ENCODE measurements around the gene CR1L. TPM values are rescaled to one million over a fixed set of nuclear protein-coding genes. Genes with fewer than 3 reads are reported as not detected.
"Not testable (repeated sequence)": the region's sequence is repeated elsewhere in the genome, so short reads cannot be mapped to it uniquely, and the experiment has no call there.

CR1L gene
- total RNA-seq, 2 experiments from 2014 or later, result not detected

DNA sequence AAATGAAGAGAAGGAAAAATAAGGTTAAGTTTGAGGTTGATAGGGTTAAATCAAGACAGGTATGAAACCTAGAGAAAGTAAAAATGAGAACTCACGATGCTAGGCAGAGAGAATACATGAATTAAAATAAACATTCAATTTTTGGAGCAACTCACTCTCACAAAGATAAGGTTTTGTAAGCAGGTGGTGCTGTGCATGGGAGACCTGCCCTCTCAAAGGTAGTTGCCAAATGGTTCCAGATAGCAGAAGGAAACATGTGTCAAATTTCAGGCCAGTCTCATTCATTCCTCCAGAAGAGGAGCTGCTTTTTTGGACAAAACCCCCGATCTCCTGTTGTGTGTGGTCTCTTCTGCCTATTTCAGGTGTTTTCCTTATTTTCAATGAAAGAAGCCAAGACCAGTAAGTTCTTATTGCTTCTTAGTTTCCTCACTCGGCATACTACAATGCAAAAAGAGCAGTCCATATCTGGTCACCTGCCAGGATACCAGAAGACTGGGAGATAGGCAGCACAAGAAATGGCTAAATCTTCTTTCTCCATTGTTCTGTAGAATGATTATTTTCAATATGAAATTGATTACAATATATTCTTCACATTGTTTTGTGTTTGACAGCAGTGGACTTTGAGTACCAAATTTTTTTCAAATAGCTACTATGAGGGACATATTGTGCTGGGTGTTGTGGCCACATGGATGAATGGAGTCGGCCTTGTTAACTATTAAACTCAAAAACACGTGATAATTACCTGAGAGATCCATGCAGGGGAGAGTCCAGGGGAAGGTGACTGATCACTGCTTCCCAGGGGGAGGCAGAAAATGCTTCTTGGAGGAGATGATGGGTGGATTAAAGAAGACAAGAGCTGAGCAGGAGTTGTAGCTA is 3.6 kb downstream of the CR1L start:
- intact Hi-C loops (cut with micrococcal nuclease), result no loop called here
- no peak overlapping the region for H3K4me3 Mint-ChIP-seq
- CTCF ChIA-PET, result interaction anchor here (1.1 to 1.7 kb wide), 3 partner anchors 28 to 50 kb away, joined by 3 to 4 read pairs (median 4); no protein-coding TSS in a partner anchor
- H3K9me3 Mint-ChIP-seq, result no peaks in the 10 kb centered on the region
- peaks cover 10% of the 10 kb centered on the region for H3K4me1 Mint-ChIP-seq (ENCODE audit: low read depth)
- peaks cover 7% of the 10 kb centered on the region for H3K27me3 Mint-ChIP-seq (ENCODE audit: low read depth)
- no peak for DNase-seq
- no peak overlapping the region for H3K27ac Mint-ChIP-seq
- H3K36me3 Mint-ChIP-seq (ENCODE audit: low read depth), result no peaks in the 10 kb centered on the region

DNA sequence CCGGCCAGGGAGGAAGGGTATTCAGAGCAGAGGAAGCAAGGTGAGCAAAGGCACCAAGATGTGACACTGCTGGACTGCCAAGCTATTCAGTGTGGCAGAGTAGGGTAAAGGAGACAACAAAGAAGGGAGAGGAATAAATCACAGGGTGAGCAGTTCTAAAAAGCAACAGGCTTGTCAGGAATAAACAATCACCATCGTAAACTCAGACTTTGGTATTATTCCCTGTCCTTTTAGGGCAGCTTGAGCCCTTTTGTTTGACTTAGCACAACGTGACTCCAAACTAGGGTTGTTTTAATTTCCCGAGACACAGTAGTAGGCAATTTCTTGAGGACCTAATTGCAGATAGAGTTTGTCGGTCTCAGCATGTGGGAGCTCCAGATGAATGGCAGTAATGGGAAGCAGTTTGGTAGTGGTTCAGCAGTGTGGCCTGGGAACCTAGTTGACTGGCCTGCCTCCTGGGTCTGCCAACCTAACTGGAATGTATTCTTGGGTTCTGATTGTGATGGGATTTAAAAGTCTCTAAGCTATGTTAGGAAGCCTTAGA is 4.3 kb downstream of the CR1L start:
- DNase-seq, result no peak
- no peak overlapping the region for H3K4me3 Mint-ChIP-seq
- no peaks in the 10 kb centered on the region for H3K9me3 Mint-ChIP-seq
- H3K36me3 Mint-ChIP-seq (ENCODE audit: low read depth), result no peaks in the 10 kb centered on the region
- intact Hi-C loops (cut with micrococcal nuclease), result no loop called here
- peaks cover 4% of the 10 kb centered on the region for H3K27me3 Mint-ChIP-seq (ENCODE audit: low read depth)
- peaks cover 8% of the 10 kb centered on the region for H3K4me1 Mint-ChIP-seq (ENCODE audit: low read depth)
- CTCF ChIA-PET, result interaction anchor here (1.1 to 1.7 kb wide), 3 partner anchors 29 to 430 kb away, joined by 3 to 4 read pairs (median 4); no protein-coding TSS in a partner anchor
- H3K27ac Mint-ChIP-seq, result no peak overlapping the region

DNA sequence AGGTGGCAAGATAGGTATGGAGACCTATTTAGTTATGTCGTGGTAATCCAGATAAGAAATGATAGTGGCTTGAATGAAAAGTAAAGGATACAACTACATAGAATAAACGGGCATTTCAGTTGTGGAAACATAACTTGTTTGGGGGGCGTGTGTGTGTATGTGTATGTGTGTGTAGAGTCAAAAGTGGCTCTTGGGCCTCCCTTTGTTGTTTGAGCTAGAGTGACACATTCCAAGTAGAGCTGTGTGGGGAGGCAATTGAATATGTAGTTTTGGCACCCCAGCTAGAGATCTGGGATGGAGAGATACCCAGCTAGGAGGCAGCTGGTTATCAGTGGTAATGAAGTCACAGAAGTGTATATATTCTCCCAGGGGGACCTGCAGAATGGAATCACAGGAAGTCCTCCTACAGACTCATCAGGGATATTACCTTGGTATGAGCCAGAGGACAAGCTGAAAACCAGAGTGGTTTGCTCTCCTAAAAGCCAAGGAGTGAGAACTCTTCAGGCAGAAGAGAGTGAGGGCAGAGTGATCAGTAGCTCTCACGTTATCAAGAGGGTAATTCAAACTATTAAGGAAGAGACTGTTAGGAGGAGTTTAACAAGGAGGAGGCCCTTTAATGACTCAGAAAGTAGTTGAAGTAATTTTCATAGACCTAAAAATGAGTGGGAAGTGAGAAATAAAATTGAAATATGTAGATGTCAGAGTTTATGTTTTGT is 5.1 kb downstream of the CR1L start:
- H3K4me3 Mint-ChIP-seq, result no peak overlapping the region
- no peaks in the 10 kb centered on the region for H3K36me3 Mint-ChIP-seq (ENCODE audit: low read depth)
- peaks cover 4% of the 10 kb centered on the region for H3K4me1 Mint-ChIP-seq (ENCODE audit: low read depth)
- no peak for DNase-seq
- no peak overlapping the region for H3K27ac Mint-ChIP-seq
- no peaks in the 10 kb centered on the region for H3K27me3 Mint-ChIP-seq (ENCODE audit: low read depth)
- no peaks in the 10 kb centered on the region for H3K9me3 Mint-ChIP-seq
- CTCF ChIA-PET, result interaction anchor here (1.1 to 1.7 kb wide), 2 partner anchors 30 to 431 kb away, joined by 3 to 4 read pairs; no protein-coding TSS in a partner anchor
- intact Hi-C loops (cut with micrococcal nuclease), result no loop called here

DNA sequence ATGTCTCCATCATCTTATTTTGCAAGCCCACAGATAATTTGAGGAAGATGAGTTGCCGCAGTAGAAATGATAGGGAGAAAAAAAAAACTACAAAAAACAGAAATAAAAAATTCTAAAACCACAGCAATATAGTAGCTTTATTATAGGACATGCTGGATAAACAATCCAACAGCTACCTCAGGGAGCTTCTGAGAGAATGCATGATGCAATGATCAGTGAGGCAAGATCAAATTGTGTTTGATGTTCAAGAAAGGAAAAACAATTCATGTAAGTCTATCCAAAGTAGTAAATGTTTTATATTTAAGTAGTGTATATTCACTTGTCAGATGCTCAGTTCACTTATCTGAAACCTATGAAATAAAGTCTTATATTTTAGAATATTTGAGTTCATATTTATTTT is 6.7 kb downstream of the CR1L start:
- H3K4me3 Mint-ChIP-seq, result no peak overlapping the region

DNA sequence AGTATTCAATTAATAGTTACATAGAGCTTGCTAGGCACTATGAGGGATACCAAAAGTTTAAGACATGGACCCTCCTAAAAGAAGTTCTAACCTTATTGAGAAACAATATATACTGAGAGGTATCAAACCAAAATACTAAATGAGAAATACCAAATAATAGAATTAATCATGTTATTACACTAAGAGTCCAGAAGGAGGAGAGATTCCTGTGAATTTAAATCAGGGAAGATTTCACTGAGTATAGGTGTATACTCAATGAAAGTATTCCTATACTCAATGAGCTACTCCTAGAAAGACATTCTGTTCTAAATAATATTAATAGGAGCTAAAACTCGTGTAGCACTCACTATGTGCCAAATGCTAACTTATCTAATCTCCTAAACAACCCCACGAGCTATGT is 9.4 kb downstream of the CR1L start:
- Mint-ChIP-seq H3K4me1 (ENCODE audit: low read depth) (peaks cover 4% of the 10 kb centered on the region), H3K36me3 (ENCODE audit: low read depth) (no peaks in the 10 kb centered on the region), H3K27ac (no peak overlapping the region), H3K27me3 (ENCODE audit: low read depth) (no peaks in the 10 kb centered on the region), H3K4me3 (no peak overlapping the region), H3K9me3 (no peaks in the 10 kb centered on the region)
- CTCF ChIA-PET, result interaction anchor here (0.6 kb wide), 1 partner anchor 250 kb away, joined by 4 read pairs; no protein-coding TSS in a partner anchor
- intact Hi-C loops (cut with micrococcal nuclease), result no loop called here
- DNase-seq, result no peak

More for the DNA sequence above, 6.7 kb downstream of the CR1L start:
- CTCF ChIA-PET, result interaction anchor here (0.6 kb wide), 2 partner anchors 145 to 310 kb away, joined by 3 read pairs; no protein-coding TSS in a partner anchor
- Mint-ChIP-seq H3K4me1 (ENCODE audit: low read depth) (peaks cover 4% of the 10 kb centered on the region), H3K27me3 (ENCODE audit: low read depth) (no peaks in the 10 kb centered on the region), H3K36me3 (ENCODE audit: low read depth) (no peaks in the 10 kb centered on the region), H3K9me3 (no peaks in the 10 kb centered on the region), H3K27ac (no peak overlapping the region)
- no peak for DNase-seq
- intact Hi-C loops (cut with micrococcal nuclease), result no loop called here

DNA sequence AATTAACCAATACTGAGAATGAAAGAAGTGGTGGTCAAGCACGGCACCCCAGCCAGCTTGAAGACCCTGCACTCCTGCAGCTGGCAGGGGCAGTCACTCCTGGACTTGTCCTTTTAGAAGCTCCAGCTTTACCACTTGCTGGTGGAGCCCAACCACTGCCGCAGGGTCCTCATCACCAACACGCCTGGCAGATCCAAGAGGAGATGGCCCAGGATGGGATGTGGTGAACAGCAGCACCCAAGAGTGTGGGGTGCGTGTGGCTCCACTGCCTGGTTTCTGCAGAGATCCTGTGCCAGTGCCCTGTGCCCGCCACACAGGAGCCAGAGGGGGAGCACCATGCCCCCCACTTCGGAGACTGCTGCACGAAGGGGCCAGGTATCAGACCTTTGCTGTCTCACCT is 13.5 kb downstream of the CR1L start:
- Mint-ChIP-seq H3K4me3 (no peak overlapping the region), H3K27me3 (ENCODE audit: low read depth) (peaks cover 1% of the 10 kb centered on the region), H3K9me3 (no peaks in the 10 kb centered on the region), H3K36me3 (ENCODE audit: low read depth) (no peaks in the 10 kb centered on the region), H3K27ac (no peak overlapping the region), H3K4me1 (ENCODE audit: low read depth) (no peaks in the 10 kb centered on the region)
- intact Hi-C loops (cut with micrococcal nuclease), result no loop called here
- CTCF ChIA-PET, result interaction anchor here (0.6 kb wide), 1 partner anchor 139 kb away, joined by 3 read pairs; no protein-coding TSS in a partner anchor
- no peak for DNase-seq

DNA sequence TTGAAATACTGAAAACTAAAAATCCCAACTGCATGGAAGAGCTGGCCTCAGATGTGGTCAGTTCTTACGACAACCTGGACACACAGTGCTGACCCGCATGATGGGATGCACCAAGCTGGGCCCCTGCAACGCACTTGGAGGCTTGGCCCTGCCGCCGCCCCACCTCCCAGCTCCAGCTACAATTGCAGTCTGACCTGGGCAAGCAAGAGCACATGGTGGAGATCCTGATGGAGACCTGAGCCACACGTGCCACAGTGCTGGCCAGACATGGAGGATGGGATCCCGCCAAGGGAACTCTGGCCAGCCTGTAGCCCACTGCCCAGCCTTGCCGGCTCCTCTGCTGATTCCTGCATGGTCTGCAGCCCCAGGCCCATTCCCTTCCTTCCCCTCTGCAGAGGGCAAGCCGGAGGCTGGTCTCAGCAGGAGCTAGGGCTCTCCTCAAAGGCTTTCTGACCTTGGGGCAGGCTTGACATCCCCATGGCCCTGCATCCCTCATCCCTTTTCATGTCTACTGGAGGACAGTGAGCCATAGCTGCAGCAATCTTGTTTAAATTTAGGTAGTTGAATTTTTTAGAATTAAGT is 14.1 kb downstream of the CR1L start:
- H3K4me1 Mint-ChIP-seq (ENCODE audit: low read depth), result no peaks in the 10 kb centered on the region
- peaks cover 7% of the 10 kb centered on the region for H3K27me3 Mint-ChIP-seq (ENCODE audit: low read depth)
- intact Hi-C loops (cut with micrococcal nuclease), result no loop called here
- no peak for DNase-seq
- CTCF ChIA-PET, result interaction anchor here (0.6 kb wide), 1 partner anchor 138 kb away, joined by 3 read pairs; no protein-coding TSS in a partner anchor
- H3K27ac Mint-ChIP-seq, result no peak overlapping the region
- no peak overlapping the region for H3K4me3 Mint-ChIP-seq
- H3K36me3 Mint-ChIP-seq (ENCODE audit: low read depth), result no peaks in the 10 kb centered on the region
- no peaks in the 10 kb centered on the region for H3K9me3 Mint-ChIP-seq

DNA sequence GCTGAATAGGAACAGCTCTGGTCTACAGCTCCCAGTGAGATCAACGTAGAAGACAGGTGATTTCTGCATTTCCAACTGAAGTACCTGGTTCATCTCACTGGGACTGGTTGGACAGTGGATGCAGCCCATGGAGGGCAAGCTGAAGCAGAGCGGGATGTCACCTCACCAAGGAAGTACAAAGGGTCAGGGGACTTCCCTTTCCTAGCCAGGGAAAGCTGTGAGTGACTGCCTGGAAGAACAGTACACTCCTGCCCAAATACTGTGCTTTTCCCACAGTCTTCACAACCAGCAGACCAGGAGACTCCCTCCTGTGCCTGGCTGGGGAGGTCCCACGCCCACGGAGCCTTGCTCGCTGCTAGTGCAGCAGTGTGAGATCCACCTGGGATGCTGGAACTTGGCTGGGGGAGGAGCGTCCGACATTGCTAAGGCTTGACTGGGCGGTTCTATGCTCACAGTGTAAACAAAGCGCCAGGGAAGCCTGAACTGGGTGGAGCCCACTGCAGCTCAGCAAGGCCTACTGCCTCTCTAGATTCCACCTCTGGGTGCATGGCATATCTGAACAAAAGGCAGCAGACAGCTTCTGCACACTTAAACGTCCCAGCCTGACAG is 14.7 kb downstream of the CR1L start:
- Mint-ChIP-seq H3K4me3 (no peak overlapping the region), H3K27me3 (ENCODE audit: low read depth) (peaks cover 7% of the 10 kb centered on the region), H3K9me3 (no peaks in the 10 kb centered on the region), H3K27ac (no peak overlapping the region), H3K36me3 (ENCODE audit: low read depth) (no peaks in the 10 kb centered on the region), H3K4me1 (ENCODE audit: low read depth) (no peaks in the 10 kb centered on the region)
- CTCF ChIA-PET, result interaction anchor here (0.6 kb wide), 1 partner anchor 75 kb away, joined by 4 read pairs; no protein-coding TSS in a partner anchor
- intact Hi-C loops (cut with micrococcal nuclease), result no loop called here
- no peak for DNase-seq

DNA sequence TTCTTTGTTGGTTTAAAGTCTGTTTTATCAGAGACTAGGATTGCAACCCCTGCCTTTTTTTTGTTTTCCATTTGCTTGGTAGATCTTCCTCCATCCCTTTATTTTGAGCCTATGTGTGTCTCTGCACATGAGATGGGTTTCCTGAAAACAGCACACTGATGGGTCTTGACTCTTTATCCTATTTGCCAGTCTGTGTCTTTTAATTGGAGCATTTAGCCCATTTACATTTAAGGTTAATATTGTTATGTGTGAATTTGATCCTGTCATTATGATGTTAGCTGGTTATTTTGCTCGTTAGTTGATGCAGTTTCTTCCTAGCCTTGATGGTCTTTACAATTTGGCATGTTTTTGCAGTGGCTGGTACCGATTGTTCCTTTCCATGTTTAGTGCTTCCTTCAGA is 16.5 kb downstream of the CR1L start:
- H3K4me3 Mint-ChIP-seq; H3K27ac Mint-ChIP-seq; intact Hi-C loops (cut with micrococcal nuclease); H3K36me3 Mint-ChIP-seq (ENCODE audit: low read depth); H3K9me3 Mint-ChIP-seq; DNase-seq; CTCF ChIA-PET; H3K4me1 Mint-ChIP-seq (ENCODE audit: low read depth): not testable (repeated sequence)
- H3K27me3 Mint-ChIP-seq (ENCODE audit: low read depth), result peaks cover 16% of the 10 kb centered on the region

DNA sequence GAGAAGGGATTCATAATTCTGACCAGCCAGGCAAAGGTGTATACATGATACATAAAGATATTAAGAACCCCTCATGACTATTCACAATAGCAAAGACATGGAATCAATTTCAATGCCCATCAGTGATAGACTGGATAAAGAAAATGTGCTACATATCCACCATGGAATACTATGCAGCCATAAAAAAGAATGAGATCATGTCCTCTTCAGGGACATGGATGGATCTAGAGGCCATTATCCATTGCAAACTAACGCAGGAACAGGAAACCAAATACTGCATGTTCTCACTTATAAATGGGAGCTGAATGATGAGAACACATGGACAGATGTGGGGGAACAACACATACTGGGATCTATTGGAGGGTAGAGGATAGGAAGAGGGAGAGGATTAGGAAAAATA is 21.4 kb downstream of the CR1L start:
- peaks cover 5% of the 10 kb centered on the region for H3K4me1 Mint-ChIP-seq (ENCODE audit: low read depth)
- no peak overlapping the region for H3K27ac Mint-ChIP-seq
- intact Hi-C loops (cut with micrococcal nuclease), result no loop called here
- no peaks in the 10 kb centered on the region for H3K36me3 Mint-ChIP-seq (ENCODE audit: low read depth)
- CTCF ChIA-PET, result interaction anchor here (0.6 kb wide), 1 partner anchor 46 kb away, joined by 3 read pairs; no protein-coding TSS in a partner anchor
- DNase-seq, result no peak
- H3K4me3 Mint-ChIP-seq, result no peak overlapping the region
- H3K27me3 Mint-ChIP-seq (ENCODE audit: low read depth), result peaks cover 54% of the 10 kb centered on the region
- no peaks in the 10 kb centered on the region for H3K9me3 Mint-ChIP-seq

DNA sequence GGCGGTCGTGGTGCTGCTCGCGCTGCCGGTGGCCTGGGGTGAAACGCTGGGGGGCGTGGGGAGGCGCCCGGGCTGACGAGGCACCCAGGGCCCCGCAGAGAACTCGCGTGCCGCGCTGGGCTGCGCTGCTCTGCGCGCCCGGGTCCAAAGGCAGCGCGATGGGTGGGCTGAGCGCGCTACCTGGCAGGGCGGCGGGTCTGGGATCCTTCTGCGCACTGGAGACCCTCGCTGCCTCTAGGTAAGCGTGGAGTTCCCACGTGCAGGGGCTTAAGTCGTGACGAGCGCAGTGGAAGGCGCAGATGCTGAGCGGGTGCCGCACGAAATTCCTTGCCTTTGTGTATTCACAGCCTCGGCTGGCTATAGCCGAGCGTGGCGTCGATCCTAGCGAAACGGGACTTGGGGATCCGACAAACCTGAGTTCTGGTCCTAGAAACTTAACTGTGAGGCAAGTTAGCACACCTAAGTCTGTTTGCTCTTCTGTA is 24.6 kb downstream of the CR1L start:
- H3K4me1 Mint-ChIP-seq (ENCODE audit: low read depth), result peaks cover 5% of the 10 kb centered on the region
- H3K27ac Mint-ChIP-seq, result no peak overlapping the region
- no peaks in the 10 kb centered on the region for H3K36me3 Mint-ChIP-seq (ENCODE audit: low read depth)
- no peak for DNase-seq
- H3K4me3 Mint-ChIP-seq, result no peak overlapping the region
- intact Hi-C loops (cut with micrococcal nuclease), result no loop called here
- H3K9me3 Mint-ChIP-seq, result no peaks in the 10 kb centered on the region
- H3K27me3 Mint-ChIP-seq (ENCODE audit: low read depth), result peaks cover 57% of the 10 kb centered on the region
- CTCF ChIA-PET, result no interaction called here

Measured in activated naive CD4-positive, alpha-beta T cell treated with anti-CD3 and anti-CD28 coated beads for 36 hours (primary cell).